Mucosa of rectum (tissue), 2 donors: ENCODE results near the gene OR5H6.

Experiments used
- H3K27ac ChIP-seq, 2 donors: one replicate each; pipeline ENCODE4 v1.7.0; 2013; ENCODE audit warnings: inconsistent platforms in 2 of 2, low read depth in 2 of 2, low read length in 2 of 2
- H3K27me3 ChIP-seq, 2 donors: one replicate each; pipeline ENCODE4 v1.7.0; 2013; ENCODE audit warnings: low read length in 2 of 2; ENCODE audit not compliant: control insufficient read depth in 2 of 2, insufficient read depth in 2 of 2
- H3K36me3 ChIP-seq, 2 donors: one replicate each; pipeline ENCODE4 v1.7.0; 2013; ENCODE audit warnings: low read length in 2 of 2; ENCODE audit not compliant: control insufficient read depth in 2 of 2, insufficient read depth in 2 of 2
- H3K4me1 ChIP-seq, 2 donors: one replicate each; pipeline ENCODE4 v1.7.0; 2013; ENCODE audit warnings: low read length in 2 of 2, mild to moderate bottlenecking in 1 of 2; ENCODE audit not compliant: control insufficient read depth in 2 of 2, insufficient read depth in 2 of 2
- H3K4me3 ChIP-seq, 2 donors: one replicate each; pipeline ENCODE4 v1.7.0; 2013; ENCODE audit warnings: low read length in 2 of 2
- H3K9ac ChIP-seq, 2 donors: one replicate each; pipeline ENCODE4 v1.7.0; 2013; ENCODE audit warnings: low read length in 2 of 2, low read depth in 1 of 2, mild to moderate bottlenecking in 1 of 2
- H3K9me3 ChIP-seq, 2 donors: one replicate each; pipeline ENCODE4 v1.7.0; 2013; ENCODE audit warnings: low read length in 2 of 2; ENCODE audit not compliant: control insufficient read depth in 2 of 2
- donor health status: healthy.
- donor health status: Normal muscosa, but diverticular disease.

Gene OR5H6

GRCh38 chr3:98259707-98260106 is 4.3 kb upstream of the OR5H6 start:
- Histone ChIP-seq H3K27ac (no peak overlapping the region), H3K9me3 (no peaks in the 10 kb centered on the region), H3K9ac (no peak overlapping the region), H3K27me3 (no peaks in the 10 kb centered on the region), H3K4me3 (no peak overlapping the region), H3K36me3 (no peaks in the 10 kb centered on the region), H3K4me1 (no peaks in the 10 kb centered on the region)

- no peaks in the 10 kb centered on the region for H3K9me3 ChIP-seq
- H3K9ac ChIP-seq: no peak overlapping the region
- no peak overlapping the region for H3K4me3 ChIP-seq
- H3K4me1 ChIP-seq: no peaks in the 10 kb centered on the region
- no peaks in the 10 kb centered on the region for H3K36me3 ChIP-seq
- H3K27me3 ChIP-seq: no peaks in the 10 kb centered on the region
- H3K27ac ChIP-seq: no peak overlapping the region
These were observed 2.0 kb upstream of the OR5H6 start for GRCh38 chr3:98262046-98262445.

- Histone ChIP-seq H3K9ac (no peak overlapping the region), H3K27me3 (no peaks in the 10 kb centered on the region), H3K27ac (no peak overlapping the region), H3K4me1 (no peaks in the 10 kb centered on the region), H3K9me3 (peaks cover 0 to 2% of the 10 kb centered on the region in 2 donors), H3K4me3 (no peak overlapping the region), H3K36me3 (no peaks in the 10 kb centered on the region)
These were observed 5.8 kb downstream of the OR5H6 start for GRCh38 chr3:98269846-98270245.

DNA sequence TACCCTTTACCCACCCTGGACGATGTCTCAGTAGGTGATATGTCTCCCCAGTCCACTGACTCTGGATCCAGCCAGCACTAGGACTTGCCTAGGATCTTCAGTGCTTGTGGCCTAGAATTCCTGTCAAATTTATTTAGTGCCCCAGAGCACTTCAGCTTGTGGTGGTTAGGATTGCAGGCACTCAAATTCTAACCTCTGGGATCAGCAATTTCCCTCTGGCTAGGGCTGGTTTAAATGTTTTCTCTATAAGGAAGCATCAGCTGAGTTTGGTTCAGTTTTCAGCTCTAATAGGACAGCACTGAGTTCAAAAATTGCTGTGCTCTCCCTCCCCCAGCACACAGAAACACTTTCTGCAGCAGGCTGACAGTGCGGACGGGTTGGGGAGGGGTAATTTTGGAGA is 8.1 kb downstream of the OR5H6 start:
- Histone ChIP-seq H3K36me3 (no peaks in the 10 kb centered on the region), H3K4me1 (no peaks in the 10 kb centered on the region), H3K9me3 (peaks cover 0 to 2% of the 10 kb centered on the region in 2 donors), H3K27me3 (no peaks in the 10 kb centered on the region), H3K9ac (no peak overlapping the region), H3K4me3 (no peak overlapping the region), H3K27ac (no peak overlapping the region)

DNA sequence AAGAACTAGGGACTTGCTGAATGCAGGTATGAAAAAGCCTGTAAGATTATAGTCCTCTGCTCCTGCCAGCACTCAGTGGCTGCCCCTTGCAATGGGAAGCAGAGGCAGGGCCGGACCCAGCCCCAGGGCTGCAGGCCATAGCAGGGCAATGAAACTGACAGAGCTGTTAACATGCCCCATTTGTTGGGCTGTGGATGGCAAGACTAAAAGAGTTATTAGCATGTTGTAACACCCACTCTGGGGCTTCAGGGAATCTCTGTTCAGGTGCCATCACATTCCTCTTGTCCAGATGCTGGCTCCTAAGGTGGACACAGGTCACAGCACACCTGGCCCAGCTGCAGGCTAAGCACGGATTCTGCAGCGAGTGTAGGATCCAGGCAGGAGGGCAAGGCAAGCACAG is 10.9 kb downstream of the OR5H6 start:
- Histone ChIP-seq H3K27ac (no peak overlapping the region), H3K27me3 (no peaks in the 10 kb centered on the region), H3K4me3 (no peak overlapping the region), H3K4me1 (no peaks in the 10 kb centered on the region), H3K9ac (no peak overlapping the region), H3K36me3 (no peaks in the 10 kb centered on the region), H3K9me3 (peaks cover 0 to 2% of the 10 kb centered on the region in 2 donors)

DNA sequence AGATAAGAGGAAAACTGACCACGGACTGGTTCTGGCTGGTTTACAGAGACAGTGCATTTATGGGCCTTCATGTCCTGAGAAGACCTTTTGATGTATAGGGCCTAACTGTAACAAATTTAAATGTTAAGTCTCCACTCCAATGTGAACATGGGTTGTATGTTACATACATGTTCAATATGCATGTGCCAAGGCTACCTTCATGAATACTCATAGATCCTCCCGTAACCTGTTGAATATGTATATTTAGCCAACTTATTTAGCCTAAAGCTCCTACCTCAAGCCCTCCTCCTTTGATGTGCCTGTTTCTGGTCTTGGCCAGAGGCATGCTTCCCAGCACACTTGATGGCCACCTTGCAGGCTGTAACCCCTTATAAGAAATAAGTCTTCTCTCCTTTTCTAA is 18.2 kb downstream of the OR5H6 start, which contains the start of gene OR5H2:
OR5H2 (plus strand) TSS at position 301 of the 400 bp plus-strand sequence. CDS start 398 bp downstream, outside the sequence.
- H3K27me3 ChIP-seq: no peaks in the 10 kb centered on the region
- H3K27ac ChIP-seq: no peak within 1 kb of the TSS
- H3K4me1 ChIP-seq: no peaks in the 10 kb centered on the region
- H3K36me3 ChIP-seq: no peaks in the 10 kb centered on the region
- no peak within 1 kb of the TSS for H3K4me3 ChIP-seq
- H3K9me3 ChIP-seq: no peaks in the 10 kb centered on the region
- H3K9ac ChIP-seq: no peak within 1 kb of the TSS

DNA sequence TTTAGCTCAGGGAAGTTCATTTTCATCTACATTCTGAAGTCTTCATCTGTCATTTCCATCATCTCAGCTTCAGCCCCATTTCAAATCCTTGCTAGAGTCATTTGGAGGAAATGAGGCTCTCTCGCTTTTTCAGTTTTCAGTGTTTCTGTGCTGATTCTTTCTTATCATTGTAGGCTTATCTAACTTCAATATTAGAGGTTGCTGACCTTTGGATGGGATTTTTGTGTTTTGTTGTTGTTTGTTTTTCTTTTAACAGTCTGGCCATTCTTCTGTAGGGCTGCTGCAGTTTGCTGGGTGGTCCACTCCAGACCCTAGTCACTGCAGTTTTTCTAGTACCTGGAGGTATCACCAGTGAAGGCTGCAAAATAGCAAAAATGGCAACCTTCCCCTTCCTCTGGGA is 26.9 kb downstream of the OR5H6 start:
- H3K36me3 ChIP-seq: no peaks in the 10 kb centered on the region
- H3K9me3 ChIP-seq: no peaks in the 10 kb centered on the region
- H3K4me1 ChIP-seq: no peaks in the 10 kb centered on the region
- no peaks in the 10 kb centered on the region for H3K27me3 ChIP-seq
- H3K27ac ChIP-seq: no peak overlapping the region
- H3K4me3 ChIP-seq: no peak overlapping the region
- H3K9ac ChIP-seq: no peak overlapping the region

- Histone ChIP-seq H3K9ac (no peak overlapping the region), H3K27ac (no peak overlapping the region), H3K4me1 (no peaks in the 10 kb centered on the region), H3K4me3 (no peak overlapping the region), H3K36me3 (no peaks in the 10 kb centered on the region), H3K9me3 (no peaks in the 10 kb centered on the region), H3K27me3 (no peaks in the 10 kb centered on the region)
These were observed 27.4 kb downstream of the OR5H6 start for GRCh38 chr3:98291332-98291957.
